CD14-positive monocyte (primary cell): ENCODE measurements around the gene PCED1B. TPM values are rescaled to one million over a fixed set of nuclear protein-coding genes. Genes with fewer than 3 reads are reported as not detected.

Experiments used
- DNase-seq, 3 donors: peaks; one replicate each; pipeline ENCODE4 v3.0.0-alpha.2; 2011 to 2022
- H2AFZ ChIP-seq: 2 replicates; pipeline ENCODE4 v1.6.0; 2012; ENCODE audit warnings: mild to moderate bottlenecking, low read depth, low read length, inconsistent platforms; ENCODE audit not compliant: insufficient read depth, poor library complexity, severe bottlenecking
- H3K27ac ChIP-seq, 2 donors: 1 replicate in 1 of 2; 2 replicates in 1 of 2; pipeline ENCODE4 v1.5.1; 2012 to 2013; ENCODE audit warnings: low read length in 2 of 2, control low read depth in 1 of 2, inconsistent platforms in 1 of 2, low read depth in 1 of 2, mild to moderate bottlenecking in 1 of 2
- H3K27me3 ChIP-seq, 2 donors: one replicate each; pipeline versions ENCODE4 v1.6.0 to v1.6.1; 2011 to 2013; ENCODE audit warnings: low read length in 2 of 2; ENCODE audit not compliant: control insufficient read depth in 2 of 2, insufficient read depth in 2 of 2
- H3K36me3 ChIP-seq, 2 donors: replicated peaks in 1 of 2; 1 replicate in 1 of 2; 2 replicates in 1 of 2; pipeline versions ENCODE4 v1.5.1 to v1.6.1; 2012 to 2013; ENCODE audit warnings: low read length in 2 of 2, control low read depth in 1 of 2, inconsistent platforms in 1 of 2, mild to moderate bottlenecking in 1 of 2; ENCODE audit not compliant: insufficient read depth in 2 of 2, control insufficient read depth in 1 of 2
- H3K4me1 ChIP-seq, 2 donors: 1 replicate in 1 of 2; 2 replicates in 1 of 2; pipeline versions ENCODE4 v1.5.1 to v1.6.1; 2012 to 2013; ENCODE audit warnings: low read length in 2 of 2, control low read depth in 1 of 2, inconsistent platforms in 1 of 2, mild to moderate bottlenecking in 1 of 2, moderate library complexity in 1 of 2; ENCODE audit not compliant: insufficient read depth in 2 of 2, control insufficient read depth in 1 of 2
- H3K4me2 ChIP-seq: replicated peaks from 2 replicates; pipeline ENCODE3; 2012; ENCODE audit warnings: low read length, moderate library complexity, mild to moderate bottlenecking; ENCODE audit not compliant: poor library complexity, severe bottlenecking; ENCODE audit errors: extremely low read depth
- H3K4me3 ChIP-seq, 3 experiments: fragments of 200-600 bp in 1 of 3; sonication (generic) in 1 of 3; replicated peaks in 1 of 3; 1 replicate in 2 of 3; 2 replicates in 1 of 3; pipeline ENCODE4 v1.5.1; 2011 to 2013; ENCODE audit warnings: low read length in 3 of 3, mild to moderate bottlenecking in 3 of 3, control low read depth in 2 of 3, low read depth in 2 of 3, inconsistent platforms in 1 of 3, moderate library complexity in 1 of 3
- H3K79me2 ChIP-seq: 2 replicates; pipeline ENCODE4 v1.6.0; 2012; ENCODE audit warnings: mild to moderate bottlenecking, control low read depth, inconsistent platforms, low read length, moderate library complexity; ENCODE audit not compliant: insufficient read depth
- H3K9ac ChIP-seq: 2 replicates; pipeline ENCODE4 v1.6.0; 2017; ENCODE audit warnings: low read length, mild to moderate bottlenecking; ENCODE audit not compliant: insufficient read depth, poor library complexity, severe bottlenecking
- H3K9me3 ChIP-seq, 2 donors: replicated peaks in 1 of 2; 1 replicate in 1 of 2; 2 replicates in 1 of 2; pipeline versions ENCODE4 v1.5.1 to v1.6.1; 2012 to 2013; ENCODE audit warnings: low read length in 2 of 2, control low read depth in 1 of 2; ENCODE audit not compliant: control insufficient read depth in 1 of 2, insufficient read depth in 1 of 2
- H4K20me1 ChIP-seq: 2 replicates; pipeline ENCODE4 v1.6.0; 2012; ENCODE audit warnings: mild to moderate bottlenecking, low read length, control low read depth, moderate library complexity; ENCODE audit not compliant: insufficient read depth
- H3K27ac Mint-ChIP-seq, 7 donors: one replicate each; pipeline ENCODE4 v1.8.0; 2020; ENCODE audit warnings: mild to moderate bottlenecking in 7 of 7, mixed read lengths in 7 of 7, moderate library complexity in 6 of 7, inconsistent platforms in 2 of 7
- H3K27me3 Mint-ChIP-seq, 3 donors: one replicate each; pipeline ENCODE4 v1.8.0; 2021 to 2022; ENCODE audit warnings: low read depth in 3 of 3, mild to moderate bottlenecking in 3 of 3, mixed read lengths in 3 of 3, moderate library complexity in 3 of 3, inconsistent platforms in 1 of 3
- H3K36me3 Mint-ChIP-seq, 2 donors: one replicate each; pipeline ENCODE4 v1.8.0; 2020; ENCODE audit warnings: mixed read lengths in 2 of 2, inconsistent platforms in 1 of 2, mild to moderate bottlenecking in 1 of 2
- H3K4me1 Mint-ChIP-seq: one replicate; pipeline ENCODE4 v1.8.0; 2020; ENCODE audit warnings: mild to moderate bottlenecking, mixed read lengths
- H3K4me3 Mint-ChIP-seq, 2 donors: one replicate each; pipeline ENCODE4 v1.8.0; 2020; ENCODE audit warnings: mild to moderate bottlenecking in 2 of 2, mixed read lengths in 2 of 2, moderate library complexity in 1 of 2
- H3K9me3 Mint-ChIP-seq, 7 donors: one replicate each; pipeline ENCODE4 v1.8.0; 2020 to 2022; ENCODE audit warnings: mixed read lengths in 7 of 7, mild to moderate bottlenecking in 6 of 7, moderate library complexity in 6 of 7, inconsistent platforms in 2 of 7
- CTCF ChIP-seq: fragments of 200-600 bp; IDR thresholded peaks from one replicate; pipeline ENCODE4 v1.8.0; 2022; ENCODE audit warnings: antibody characterized with exemption, mild to moderate bottlenecking
- WGBS: methylation state at CpG from one replicate; pipeline ENCODE4 v1.1.5; 2013; ENCODE audit warnings: missing lambda C conversion rate; ENCODE audit not compliant: insufficient coverage; 5-methylcytosine and 5-hydroxymethylcytosine counted together
- intact Hi-C, 2 donors: fragments of 100-400 bp; cut with micrococcal nuclease; formaldehyde crosslinking; loops; one replicate each; pipeline versions ENCODE4 v1.15.0 to v1.15.1; 2023
- polyA plus RNA-seq, 3 donors: library from polyadenylated mRNA; depleted of rRNA in 1 of 3; unstranded in 2 of 3; stranded (reverse) in 1 of 3; fragments of 300-500 nt in 2 of 3; fragments of >200 nt in 1 of 3; fragmentation: Illumina TruSeq in 2 of 3; gene quantifications; 1 replicate in 2 of 3; 2 replicates in 1 of 3; pipeline ENCODE4 v1.2.3, GENCODE V29; 2012 to 2021

Gene PCED1B
- polyA plus RNA-seq, 3 donors: 0.10 to 0.65 TPM; not detected in 1

DNA sequence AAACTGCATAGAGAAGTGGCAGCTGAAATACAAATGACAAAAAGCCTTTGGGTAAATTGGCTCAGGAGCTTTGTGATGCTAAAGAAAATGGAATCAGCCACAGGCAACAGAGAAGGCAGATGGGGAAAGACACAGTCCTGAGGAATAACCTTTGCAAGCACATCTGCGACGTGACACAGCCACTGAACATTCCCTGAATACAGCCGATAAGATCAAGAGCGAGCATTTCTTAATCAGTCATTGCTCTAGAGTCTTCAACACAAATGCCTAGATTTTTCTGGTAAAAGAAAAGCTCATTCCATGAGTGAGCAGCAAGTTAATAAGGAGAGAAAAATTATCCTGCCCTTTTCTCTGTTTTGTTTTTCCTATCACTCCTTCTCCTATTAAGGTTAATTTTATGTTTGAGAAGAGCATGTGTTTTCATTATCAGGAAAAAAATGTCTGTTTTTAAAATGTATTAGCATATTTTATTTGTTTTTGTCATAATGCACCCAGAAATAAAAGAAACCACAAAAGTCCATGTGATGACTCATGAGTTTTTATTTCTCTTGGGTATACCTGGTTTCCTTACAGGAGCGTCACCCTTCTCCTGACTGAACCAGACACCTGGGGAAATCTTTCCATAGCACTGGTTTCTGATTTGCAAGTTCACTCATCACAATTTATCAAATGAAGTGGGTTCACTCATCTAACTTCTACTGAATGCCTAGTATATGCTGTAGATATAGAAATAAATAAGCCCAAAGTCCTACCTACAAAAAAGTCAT is 45.4 kb upstream of the PCED1B start:
- Mint-ChIP-seq H3K36me3 (no peaks in the 10 kb centered on the region), H3K27ac (no peak overlapping the region), H3K4me3 (no peak overlapping the region), H3K9me3 (peaks cover 0 to 2% (median 0%) of the 10 kb centered on the region in 7 donors), H3K4me1 (peaks cover 4% of the 10 kb centered on the region), H3K27me3 (peaks cover 0 to 5% (median 2%) of the 10 kb centered on the region in 3 donors)
- Histone ChIP-seq H3K4me1 (no peaks in the 10 kb centered on the region), H3K36me3 (no peaks in the 10 kb centered on the region), H3K4me2 (no peak overlapping the region), H3K9ac (no peak overlapping the region), H3K9me3 (no peaks in the 10 kb centered on the region), H3K4me3 (no peak overlapping the region), H3K79me2 (no peaks in the 10 kb centered on the region), H4K20me1 (no peaks in the 10 kb centered on the region), H2AFZ (no peak overlapping the region), H3K27ac (no peak overlapping the region), H3K27me3 (no peaks in the 10 kb centered on the region)
- DNase-seq: no peak
- intact Hi-C loops: loop anchor here in 1 of 2 donors (5.0 kb wide), 1 partner anchor 373 kb away; no protein-coding TSS in a partner anchor
- TF ChIP-seq CTCF: no peak
- no CpG with 5 or more reads among the region's 5 CpGs for WGBS

DNA sequence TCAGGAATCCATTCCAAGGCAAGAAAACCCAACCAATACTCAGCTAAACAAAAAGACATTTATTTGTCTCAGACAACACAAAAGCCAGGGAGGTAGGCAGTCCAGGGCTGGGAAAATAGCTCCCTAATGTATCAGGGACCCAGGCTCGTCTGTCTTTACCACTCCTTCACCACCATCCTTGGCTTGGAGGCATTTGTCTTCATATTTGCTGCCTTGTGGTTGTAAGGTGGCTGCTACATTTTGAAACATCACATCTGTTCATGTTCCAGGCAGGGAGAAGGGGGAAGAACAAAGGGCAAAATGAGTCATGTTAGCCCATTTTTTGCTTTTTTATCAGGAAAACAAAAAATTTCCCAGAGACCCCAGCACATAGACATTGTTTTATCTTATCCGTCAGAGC is 44.8 kb upstream of the PCED1B start:
- no peak for TF ChIP-seq CTCF
- Histone ChIP-seq H3K4me3 (no peak overlapping the region), H3K9me3 (no peaks in the 10 kb centered on the region), H3K79me2 (no peaks in the 10 kb centered on the region), H3K36me3 (no peaks in the 10 kb centered on the region), H3K9ac (no peak overlapping the region), H3K27me3 (no peaks in the 10 kb centered on the region), H2AFZ (no peak overlapping the region), H3K27ac (no peak overlapping the region), H4K20me1 (no peaks in the 10 kb centered on the region), H3K4me2 (no peak overlapping the region), H3K4me1 (no peaks in the 10 kb centered on the region)
- Mint-ChIP-seq H3K36me3 (no peaks in the 10 kb centered on the region), H3K27ac (no peak overlapping the region), H3K4me3 (no peak overlapping the region), H3K4me1 (peaks cover 4% of the 10 kb centered on the region), H3K27me3 (peaks cover 0 to 5% (median 2%) of the 10 kb centered on the region in 3 donors), H3K9me3 (peaks cover 0 to 2% (median 0%) of the 10 kb centered on the region in 7 donors)
- intact Hi-C loops: loop anchor here in 1 of 2 donors (5.0 kb wide), 1 partner anchor 373 kb away; no protein-coding TSS in a partner anchor
- 88% methylated on average over 1 of the region's 2 CpGs for WGBS
- no peak for DNase-seq
